NCI-H510A (cell line): ENCODE data around the gene ICA1L.

Source experiments
- DNase-seq: peaks from one replicate; lab custom pipeline; 2025; lab: John Stamatoyannopoulos, UW

ICA1L gene

DNA sequence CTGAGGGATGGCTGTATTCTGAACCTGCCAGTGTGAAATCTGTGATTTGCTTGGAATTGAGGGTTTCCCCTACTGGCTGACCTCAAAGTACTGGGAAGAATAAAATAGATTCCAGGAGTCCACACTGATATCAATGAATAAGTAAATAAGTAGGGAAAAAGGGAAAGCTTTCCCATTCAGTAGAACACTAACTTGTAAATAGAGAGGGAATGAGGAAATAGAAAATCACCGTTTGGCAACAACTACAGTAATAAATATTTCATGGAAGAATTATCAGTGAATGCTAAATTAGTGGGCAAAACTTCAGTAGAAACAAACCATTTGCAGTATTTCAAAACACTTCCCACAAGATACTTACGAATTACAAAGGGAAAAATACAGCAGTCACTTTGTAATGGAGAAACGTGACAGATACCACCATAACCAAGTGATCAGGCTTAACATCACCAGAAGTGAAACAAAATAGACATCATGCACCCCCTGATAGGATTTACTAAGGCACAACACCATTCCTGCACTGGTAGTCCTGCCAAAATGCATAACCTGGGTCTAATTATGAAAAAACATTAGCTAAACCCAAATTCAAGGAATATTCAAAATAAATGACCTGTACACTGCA lies 88.5 kb downstream of the ICA1L start:
- DNase-seq = no peak

DNA sequence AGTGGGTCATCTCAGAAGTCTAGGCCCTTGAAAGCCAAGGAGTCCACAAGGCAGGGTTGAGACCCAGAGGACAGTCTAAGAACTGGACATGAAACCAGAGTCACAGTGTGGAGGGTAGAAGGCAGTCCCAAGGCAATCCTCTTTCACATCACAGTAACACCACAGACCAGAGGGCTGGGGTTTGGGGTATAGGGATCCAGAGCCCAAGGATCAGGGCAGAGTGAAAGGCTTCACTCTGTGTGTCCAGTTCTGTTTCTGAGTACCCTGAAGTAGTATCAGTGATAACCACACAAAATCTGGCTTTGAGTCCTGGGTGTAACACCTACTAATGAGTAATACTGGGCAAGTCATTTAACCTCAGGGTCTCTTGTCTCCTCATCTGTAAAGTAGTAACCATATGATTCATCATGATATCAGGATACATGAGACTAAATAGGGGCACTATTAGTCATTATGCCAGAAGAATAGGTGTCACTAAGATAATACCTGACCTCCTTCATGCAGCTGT lies 91.0 kb downstream of the ICA1L start:
- no peak for DNase-seq

DNA sequence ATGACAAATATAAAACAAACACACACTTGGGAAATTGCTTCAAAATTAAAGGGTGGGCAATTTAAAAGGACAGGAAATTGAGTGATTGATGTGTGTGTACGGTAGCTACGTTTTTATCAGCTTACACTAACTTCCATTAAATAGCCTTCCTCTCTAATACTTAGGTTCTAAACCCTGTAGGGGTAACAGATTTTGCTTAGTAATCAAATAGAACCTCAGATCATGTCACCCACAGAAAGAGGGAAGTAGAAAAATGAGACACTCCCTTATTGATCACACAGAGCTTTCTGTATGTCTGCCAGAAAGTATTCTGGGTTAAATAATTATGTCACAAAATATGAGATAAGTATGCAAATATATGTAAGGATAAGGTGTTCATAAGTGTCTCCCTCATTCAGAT lies 93.3 kb downstream of the ICA1L start:
- no peak for DNase-seq

DNA sequence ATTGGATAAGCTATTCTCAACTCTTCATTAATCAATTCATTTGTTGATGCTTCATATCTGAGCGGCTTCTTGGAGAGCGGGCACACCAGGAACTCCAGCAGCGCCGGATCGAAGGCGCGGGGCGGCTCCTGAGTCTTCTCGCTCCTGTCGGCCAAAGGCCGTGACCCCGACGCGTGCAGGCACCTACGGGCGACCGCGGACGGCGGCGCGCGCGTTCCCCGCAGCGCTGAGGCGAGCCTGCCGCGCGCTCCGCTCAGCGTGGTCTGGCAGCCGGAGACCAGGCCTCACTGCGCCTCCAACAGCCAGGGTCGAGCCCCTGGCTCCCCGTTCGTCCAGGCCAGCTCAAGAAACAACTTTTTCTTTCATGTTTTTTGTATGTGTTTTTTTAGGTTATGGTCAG lies 97.5 kb downstream of the ICA1L start:
- no peak for DNase-seq

DNA sequence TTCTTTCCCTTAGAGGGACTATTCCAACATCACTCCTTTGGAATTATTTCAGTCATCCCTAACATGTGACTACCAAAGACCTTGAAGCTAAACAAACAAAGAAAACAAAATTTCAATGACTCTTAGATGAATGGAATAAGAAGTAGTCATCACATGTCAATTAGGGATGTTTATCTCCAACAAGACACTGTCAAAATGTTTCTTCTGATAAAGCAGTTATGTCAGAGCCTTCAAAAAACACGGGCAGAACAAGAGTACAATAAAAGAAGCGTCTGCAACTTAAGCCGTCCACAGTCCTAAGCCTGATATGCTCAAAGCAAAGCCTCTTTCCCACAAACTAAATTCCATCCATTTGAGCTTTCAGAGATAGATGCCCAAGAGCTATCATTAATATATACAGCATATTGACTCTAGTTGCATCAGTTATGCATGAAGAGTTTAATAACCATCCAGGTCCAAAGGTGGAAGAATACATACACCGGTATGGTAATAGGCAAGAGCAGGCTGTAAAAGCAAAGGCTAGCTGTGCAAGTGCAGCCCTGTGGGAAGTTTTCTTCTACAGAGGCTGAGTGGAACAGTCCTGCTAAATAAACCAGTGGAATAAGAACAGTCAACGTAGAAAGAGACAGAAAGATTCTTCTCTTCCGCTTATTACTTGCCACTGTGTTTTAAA lies 98.1 kb downstream of the ICA1L start:
- no peak for DNase-seq

DNA sequence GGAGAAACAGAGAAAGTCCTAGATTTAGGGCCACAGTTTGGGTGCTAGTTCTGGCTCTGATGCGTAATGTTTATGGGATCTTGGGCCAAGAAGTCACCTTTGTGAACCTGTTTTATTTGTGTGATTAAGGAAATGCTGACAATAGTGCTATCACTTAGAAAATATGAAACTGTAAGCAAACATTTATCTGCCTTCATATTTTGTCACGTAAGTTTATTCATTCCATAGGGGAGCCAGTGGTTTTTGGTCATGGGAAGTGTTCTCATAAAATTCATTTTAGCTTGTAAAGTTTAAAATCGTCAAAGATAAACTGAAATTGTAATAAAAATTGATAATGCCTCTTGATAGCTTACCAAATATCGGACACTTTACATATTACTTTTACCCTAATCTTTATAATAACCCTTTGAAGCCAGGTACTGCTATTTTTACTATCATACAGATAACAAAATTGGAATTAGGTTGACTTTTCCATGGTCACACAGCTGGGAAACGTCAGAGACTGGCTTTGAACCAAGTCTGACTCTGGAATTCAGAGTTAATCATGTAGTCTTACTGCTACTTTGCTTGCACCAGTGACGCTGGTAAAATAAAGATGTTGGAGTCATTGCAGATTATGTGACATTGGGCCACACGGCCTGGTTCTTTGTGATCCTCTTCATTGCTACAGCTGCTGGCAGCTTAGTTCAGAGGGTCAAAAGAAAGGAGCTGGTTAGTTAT lies 99.7 kb downstream of the ICA1L start:
- no peak for DNase-seq

DNA sequence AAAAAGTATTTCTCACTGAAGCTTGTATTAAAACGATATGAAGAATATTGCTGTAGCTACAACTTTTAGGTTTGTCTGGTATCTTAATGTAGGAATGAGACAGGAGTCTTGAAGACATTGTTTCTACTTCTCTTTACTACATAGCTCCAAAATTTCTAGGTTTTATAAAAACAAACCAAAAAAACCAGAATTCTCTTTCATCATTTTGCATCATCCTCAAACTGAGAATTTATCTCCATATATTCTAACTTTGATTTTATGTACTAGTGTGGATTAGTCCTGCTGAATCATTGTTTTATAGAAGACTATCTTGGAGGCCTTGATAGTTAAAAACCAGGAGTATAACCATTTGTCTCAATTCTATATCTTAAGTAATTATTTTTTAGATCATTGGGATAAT lies 100.2 kb downstream of the ICA1L start:
- DNase-seq = no peak

DNA sequence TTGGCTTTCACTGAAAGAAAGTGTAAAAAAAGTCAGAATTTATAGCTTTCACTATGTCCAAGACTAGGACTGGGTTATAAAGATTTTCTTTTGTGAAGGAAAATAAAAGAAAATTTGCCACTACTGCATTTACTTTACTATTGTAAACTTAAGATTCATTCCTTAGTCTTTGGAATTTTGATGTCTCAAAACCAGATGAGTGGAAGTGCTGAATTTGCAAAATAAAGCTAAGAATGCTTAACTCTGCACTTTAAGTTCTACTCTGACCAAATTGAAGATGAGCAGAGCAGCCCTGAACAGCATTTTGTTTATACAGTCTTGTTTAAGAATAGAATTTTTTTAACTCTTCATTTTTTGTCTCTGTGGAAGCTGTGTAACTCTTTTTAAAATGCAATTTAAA lies 102.4 kb downstream of the ICA1L start:
- DNase-seq = no peak

DNA sequence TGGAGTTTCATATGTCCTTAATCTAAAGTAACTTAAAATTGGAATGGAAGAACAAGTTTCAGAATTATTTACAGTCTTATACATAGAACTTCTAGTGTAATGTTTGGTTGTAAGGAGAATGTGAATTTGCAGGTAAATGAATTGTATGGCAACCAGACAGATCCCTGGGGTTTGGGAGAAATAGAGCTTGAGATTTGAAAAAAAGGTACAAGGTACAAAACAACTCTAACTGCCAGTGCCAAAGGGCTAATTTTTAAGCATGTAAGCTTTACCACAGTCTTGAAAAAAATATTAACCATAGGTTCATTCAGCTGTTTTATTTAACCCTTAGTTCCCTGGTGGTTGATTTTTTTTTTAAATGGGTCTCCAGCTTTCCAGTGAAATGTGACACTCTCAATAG lies 103.3 kb downstream of the ICA1L start:
- DNase-seq = no peak

DNA sequence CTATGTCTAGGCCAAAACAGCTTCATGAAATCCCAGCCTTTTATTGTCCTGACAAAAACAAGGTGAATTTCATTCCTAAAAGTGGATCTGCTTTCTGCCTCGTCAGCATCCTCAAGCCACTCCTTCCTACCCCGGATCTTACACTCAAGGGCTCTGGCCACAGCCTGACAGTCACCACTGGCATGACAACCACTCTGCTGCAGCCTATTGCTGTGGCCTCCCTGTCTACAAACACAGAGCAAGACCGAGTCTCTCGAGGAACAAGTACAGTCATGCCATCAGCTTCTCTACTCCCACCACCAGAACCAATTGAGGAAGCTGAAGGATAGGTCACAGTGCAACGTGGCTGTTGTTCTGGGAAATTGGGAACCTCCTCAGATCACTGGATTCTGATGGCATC lies 106.1 kb downstream of the ICA1L start:
- no peak for DNase-seq

DNA sequence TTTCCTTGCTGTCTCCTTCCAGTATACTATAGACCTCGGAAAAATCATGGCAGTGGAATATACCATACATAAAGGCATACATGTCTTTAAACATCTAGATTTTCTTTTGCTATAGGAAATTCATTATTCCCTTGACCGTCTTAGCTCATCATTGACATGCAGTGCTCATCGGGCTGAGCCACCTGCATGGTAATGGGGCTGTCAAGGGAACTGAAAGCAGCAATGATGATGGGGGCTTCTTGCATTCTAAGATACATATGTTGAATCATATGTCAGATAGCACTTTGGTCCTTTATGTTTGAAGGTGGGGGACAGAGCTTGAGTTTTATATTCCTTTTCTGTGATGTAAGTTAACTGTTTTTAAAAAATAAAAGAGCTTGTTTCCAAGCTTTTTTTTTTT lies 106.6 kb downstream of the ICA1L start:
- DNase-seq = no peak

DNA sequence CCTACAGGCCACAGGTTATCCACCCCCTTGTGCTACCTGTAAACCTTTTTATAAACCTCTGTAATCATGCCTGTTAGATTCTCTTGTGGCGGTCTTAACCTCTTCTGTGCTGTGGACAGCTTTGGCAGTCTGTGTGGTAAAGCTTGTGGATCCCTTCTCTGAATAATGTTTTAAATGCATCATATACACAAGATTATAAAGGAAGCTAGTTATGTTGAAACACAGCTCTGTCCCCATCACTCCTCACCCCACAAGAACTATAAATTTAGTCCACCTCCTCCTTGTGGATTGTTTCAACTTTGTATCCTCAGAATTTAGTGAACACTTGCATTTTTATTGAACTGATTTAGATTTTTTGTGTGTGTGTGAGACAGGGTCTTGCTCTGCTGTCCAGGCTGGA lies 107.7 kb downstream of the ICA1L start:
- DNase-seq = no peak

DNA sequence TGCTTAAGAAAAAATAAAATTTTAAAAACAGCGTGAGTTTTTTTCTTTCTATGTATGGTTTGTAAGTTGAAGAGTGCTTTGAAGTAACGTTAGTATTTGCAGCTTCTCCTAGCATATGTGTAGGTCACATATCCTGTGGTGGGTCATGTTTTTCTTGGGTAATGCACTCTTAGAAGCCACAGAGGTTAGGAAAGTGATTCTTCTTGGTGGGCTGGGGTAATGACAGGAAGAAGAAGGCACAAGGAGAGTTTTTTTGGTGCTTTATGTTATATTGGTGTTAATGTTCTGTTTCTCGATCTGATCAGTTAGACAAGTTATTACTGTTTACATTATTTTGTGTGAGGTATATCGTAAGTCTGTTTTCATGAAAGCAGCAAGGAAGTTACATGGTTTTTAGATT lies 109.0 kb downstream of the ICA1L start:
- no peak for DNase-seq

DNA sequence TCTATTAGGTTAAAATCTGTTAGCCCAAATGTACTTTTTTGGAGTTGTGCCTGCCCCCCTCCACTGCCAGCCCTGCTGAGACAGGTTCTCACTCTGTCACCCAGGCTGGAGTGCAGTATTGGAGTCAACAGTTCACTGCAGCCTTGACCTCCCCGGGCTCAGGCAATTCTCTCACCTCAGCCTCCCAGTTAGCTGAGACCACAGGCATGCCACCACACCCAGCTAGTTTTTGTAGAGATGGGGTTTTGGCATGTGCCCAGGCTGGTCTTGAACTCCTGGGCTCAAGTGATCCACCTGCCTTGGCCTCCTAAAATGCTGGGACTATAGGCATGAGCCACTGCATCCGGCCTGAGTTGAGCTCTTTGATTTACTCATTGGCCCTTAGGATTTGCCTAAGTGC lies 110.7 kb downstream of the ICA1L start:
- DNase-seq = no peak

DNA sequence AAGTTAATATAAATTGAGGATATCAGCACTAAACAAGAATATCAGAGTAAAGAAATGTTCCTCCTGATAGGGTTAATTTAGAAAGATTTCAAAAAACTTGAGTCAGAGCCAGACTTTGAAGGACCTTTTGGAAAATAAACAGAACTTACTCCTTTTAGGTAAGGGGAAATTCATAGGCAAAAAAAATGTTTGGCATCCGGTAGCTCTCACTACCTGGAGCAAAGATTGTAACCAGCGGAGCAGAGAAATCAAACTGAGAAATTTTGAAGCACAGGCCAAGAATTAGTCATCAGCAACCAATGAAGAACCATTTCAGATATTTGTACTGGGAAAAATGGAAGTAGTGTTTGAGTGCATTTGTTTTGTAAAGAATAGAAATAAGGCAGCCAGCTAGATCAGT lies 113.0 kb downstream of the ICA1L start:
- DNase-seq = no peak

DNA sequence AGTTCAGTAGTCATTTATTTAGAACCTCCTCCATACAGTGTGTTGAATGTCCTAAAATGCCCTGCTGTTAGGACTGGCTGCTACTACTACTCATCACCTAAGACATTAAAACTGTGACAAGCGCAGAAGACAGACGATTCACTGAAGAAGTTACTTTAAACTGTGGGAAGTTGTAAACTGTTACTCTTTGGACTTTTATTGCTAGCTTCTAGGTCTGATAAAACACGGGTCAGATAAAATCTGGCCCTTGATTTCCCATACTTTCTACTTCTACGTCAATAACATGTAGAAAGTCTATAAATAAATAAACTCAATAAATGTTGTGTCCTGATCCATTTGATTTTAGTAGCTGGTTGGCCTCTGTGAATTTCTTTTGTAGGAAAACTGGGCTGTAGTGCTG lies 113.4 kb downstream of the ICA1L start:
- no peak for DNase-seq

DNA sequence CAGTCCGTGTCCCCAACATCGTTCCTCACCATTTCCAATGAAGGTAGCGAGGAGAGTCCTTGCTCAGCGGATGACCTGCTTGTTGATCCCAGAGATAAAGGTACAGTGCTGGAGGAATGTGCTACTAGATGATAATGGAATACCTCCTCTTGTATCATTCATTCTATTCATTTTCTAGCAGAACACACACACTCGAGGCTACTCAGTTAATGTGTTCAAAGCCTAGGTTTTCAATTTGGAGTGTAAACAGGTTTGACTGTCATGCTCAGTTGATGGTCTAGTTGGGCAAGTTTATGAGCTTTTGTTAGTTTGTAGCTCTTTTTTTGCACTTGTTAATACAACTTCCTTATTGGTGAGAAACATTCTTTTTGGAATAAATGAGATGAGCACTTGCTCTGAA lies 114.2 kb downstream of the ICA1L start:
- DNase-seq = no peak

DNA sequence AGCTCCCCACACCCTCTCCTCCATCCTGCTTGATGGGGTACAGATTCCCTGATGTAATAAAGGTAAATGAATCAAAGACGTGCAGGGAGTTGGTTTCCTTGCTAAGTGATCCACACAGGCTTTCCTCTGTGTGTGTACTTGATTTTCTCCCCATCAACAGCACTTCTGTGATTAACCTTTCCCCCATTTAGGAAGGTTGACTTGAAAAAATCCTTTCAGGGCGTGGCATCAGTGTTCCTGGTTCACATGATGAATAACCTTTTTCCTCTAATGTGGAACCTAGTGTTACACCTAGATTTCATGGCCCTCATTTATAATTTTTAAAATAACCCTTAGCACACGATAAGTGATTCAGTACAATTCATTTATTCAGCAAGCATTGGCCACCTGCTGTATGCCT lies 115.0 kb downstream of the ICA1L start:
- DNase-seq = no peak

DNA sequence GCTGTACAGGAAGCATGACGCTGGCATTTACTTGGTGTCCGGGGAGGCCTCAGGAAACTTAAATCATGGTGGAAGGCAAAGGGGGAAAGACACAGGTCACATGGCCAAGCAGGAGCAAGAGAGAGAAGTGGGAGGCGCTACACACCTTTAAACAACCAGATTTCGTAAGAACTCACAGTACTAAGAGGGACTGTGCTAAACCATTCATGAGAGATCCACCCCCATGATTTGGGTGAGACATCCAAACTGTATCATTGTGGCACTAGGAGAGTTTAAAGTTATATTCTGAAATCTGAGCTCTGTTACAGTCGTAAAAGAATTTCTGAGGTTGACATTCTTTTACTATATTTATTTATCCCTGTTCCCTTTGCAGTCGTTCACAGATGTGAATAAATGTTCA lies 116.6 kb downstream of the ICA1L start:
- no peak for DNase-seq

DNA sequence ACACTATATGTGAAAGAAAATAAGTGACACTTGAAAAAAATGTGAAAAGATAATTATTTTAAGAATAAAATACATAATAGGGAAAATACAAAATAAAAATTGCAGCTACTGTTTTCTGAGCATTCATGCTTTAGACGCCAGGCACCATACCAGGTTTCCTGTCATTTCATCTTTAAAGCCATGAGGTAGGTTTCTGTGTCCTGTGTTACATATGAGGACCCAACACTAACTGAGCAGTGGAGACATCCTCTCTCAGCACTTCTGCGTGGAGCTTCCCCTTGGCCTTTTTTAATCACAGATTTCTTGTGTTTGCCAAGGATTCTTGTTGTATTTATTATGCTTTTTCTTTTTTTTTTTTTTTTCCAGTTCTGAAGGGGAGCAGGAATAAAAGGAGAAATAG lies 119.5 kb downstream of the ICA1L start:
- DNase-seq = no peak

DNA sequence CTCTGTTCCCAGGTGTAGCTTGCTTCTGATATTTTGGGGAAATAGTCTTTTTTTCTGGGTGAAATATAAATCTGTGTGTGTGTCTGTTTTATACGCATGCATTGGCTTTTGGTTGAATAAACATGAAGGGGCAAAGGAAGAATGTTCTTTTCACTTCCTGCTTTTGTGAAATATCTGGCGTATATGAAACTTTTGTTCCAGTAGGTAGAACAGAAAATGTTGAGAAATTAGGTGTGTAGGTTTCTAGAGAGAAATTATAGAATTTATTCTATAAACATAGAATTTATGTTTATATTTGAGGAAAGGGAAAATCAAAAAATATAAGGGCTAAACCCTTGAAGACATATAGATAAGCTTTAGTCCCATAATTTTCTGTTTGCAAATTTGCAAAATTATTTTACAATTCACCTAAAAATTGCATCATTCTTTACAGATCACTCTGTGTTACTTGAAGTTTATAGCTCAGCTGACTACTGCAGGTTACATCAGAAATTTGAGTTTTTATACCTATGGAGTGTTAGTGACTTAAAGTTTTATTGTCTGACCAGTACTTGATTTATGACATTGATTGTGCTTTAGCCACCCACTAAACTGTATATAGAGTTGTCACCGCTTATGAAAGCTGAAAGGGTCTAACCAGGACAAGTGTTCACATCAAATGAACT lies 120.7 kb downstream of the ICA1L start:
- DNase-seq = no peak

DNA sequence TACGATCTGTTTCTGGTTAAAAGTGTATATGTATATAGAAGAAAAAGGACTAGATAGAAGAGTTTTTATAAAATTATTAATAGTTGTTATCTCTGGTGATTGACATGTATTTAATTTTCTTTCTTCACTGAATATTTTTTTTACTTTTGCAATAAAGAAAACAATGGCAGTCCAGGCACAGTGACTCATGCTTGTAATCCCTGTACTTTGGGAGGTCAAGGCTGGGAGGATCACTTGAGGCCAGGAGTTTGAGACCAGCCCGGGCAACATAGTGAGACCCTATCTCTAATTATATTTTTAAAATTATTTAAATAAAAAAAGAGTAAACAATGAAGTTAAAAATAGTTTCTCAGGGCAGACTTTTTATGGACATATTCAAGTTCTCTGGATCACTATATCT lies 122.1 kb downstream of the ICA1L start:
- DNase-seq = no peak

DNA sequence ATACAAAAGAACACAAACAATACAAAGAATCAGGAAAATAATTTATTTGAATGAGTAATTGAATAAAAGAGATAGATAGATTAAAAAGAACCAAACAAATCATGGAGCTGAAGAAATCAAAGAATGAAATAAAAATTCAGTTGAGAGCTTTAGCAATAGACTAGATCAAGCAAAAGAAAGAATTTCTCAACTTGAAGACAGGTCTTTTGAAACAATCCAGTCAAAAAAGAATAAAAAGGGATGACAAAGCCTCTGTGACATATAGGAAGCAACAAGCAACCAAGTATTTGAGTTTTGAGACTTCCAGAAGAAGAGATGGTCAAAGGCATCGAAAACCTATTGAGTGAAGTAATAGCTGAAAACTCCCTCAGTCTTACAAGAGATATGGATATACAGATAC lies 128.0 kb downstream of the ICA1L start:
- DNase-seq = no peak
